IMR-90 (cell line): ENCODE results near the gene UFSP1. TPM values are rescaled to one million over a fixed set of nuclear protein-coding genes. Genes with fewer than 3 reads are reported as not detected.

Experiments used
- ATAC-seq: fragments of 200-7000 bp; cut with Tn5 transposase; 2 replicates; pipeline ENCODE4 v1.9.1; 2020; ENCODE audit warnings: low read depth, mild to moderate bottlenecking, moderate library complexity
- BruUV-seq: library from RNA; stranded (reverse); fragments of 400-500 nt; replicated peaks from 2 replicates; lab custom pipeline; 2021; lab: Mats Ljungman, UMichigan
- CTCF ChIA-PET: fragments of 300-600 bp; formaldehyde crosslinking; extraction: SDS; loops from one replicate; lab custom pipeline; 2021; ENCODE audit warnings: antibody characterized with exemption; lab: Yijun Ruan, JAX
- POLR2A ChIA-PET: fragments of 300-600 bp; sonication (Branson Sonifier 250); formaldehyde crosslinking; loops from one replicate; lab custom pipeline; 2022; ENCODE audit warnings: antibody characterized with exemption; ENCODE audit not compliant: unreplicated experiment; lab: Charles Lee
- DNase-seq: peaks from one replicate; pipeline ENCODE4 v3.0.0; 2013
- H2AFZ ChIP-seq: replicated peaks from 2 replicates; pipeline ENCODE3; 2013; ENCODE audit warnings: low read length, mild to moderate bottlenecking; ENCODE audit not compliant: poor library complexity
- H2AK5ac ChIP-seq: 2 replicates; pipeline ENCODE4 v1.6.1; 2013; ENCODE audit warnings: low read depth, low read length, inconsistent platforms
- H2AK9ac ChIP-seq: replicated peaks from 2 replicates; pipeline ENCODE3; 2013; ENCODE audit warnings: mild to moderate bottlenecking, low read depth, low read length, moderate library complexity; ENCODE audit not compliant: poor library complexity
- H2BK120ac ChIP-seq: 2 replicates; pipeline ENCODE4 v1.6.1; 2013; ENCODE audit warnings: low read depth, low read length, inconsistent platforms
- H2BK15ac ChIP-seq: 3 replicates; pipeline ENCODE4 v1.6.1; 2013; ENCODE audit warnings: low read depth, low read length, inconsistent platforms
- H2BK20ac ChIP-seq: 2 replicates; pipeline ENCODE4 v1.6.1; 2013; ENCODE audit warnings: low read depth, mild to moderate bottlenecking, inconsistent platforms, low read length, moderate library complexity
- H2BK5ac ChIP-seq: 2 replicates; pipeline ENCODE4 v1.6.1; 2013; ENCODE audit warnings: mild to moderate bottlenecking, low read depth, low read length, inconsistent platforms; ENCODE audit not compliant: poor library complexity, severe bottlenecking
- H3K14ac ChIP-seq: replicated peaks from 2 replicates; pipeline ENCODE4 v1.6.1; 2013; ENCODE audit warnings: low read depth, low read length, inconsistent platforms
- H3K18ac ChIP-seq: 2 replicates; pipeline ENCODE4 v1.6.1; 2013; ENCODE audit warnings: low read depth, low read length, control low read depth
- H3K23ac ChIP-seq: 2 replicates; pipeline ENCODE4 v1.6.1; 2013; ENCODE audit warnings: low read depth, low read length, inconsistent platforms
- H3K27ac ChIP-seq: 2 replicates; pipeline ENCODE4 v1.5.1; 2013; ENCODE audit warnings: mild to moderate bottlenecking, control low read depth, low read length; ENCODE audit not compliant: insufficient read depth
- H3K27me3 ChIP-seq: 2 replicates; pipeline ENCODE4 v1.6.1; 2013; ENCODE audit warnings: low read length; ENCODE audit not compliant: control insufficient read depth, insufficient read depth
- H3K36me3 ChIP-seq: 2 replicates; pipeline ENCODE4 v1.6.1; 2013; ENCODE audit warnings: low read length, mixed read lengths; ENCODE audit not compliant: control insufficient read depth, insufficient read depth
- H3K4ac ChIP-seq: 2 replicates; pipeline ENCODE4 v1.6.1; 2013; ENCODE audit warnings: low read depth, low read length, inconsistent platforms
- H3K4me1 ChIP-seq: 2 replicates; pipeline ENCODE4 v1.6.1; 2013; ENCODE audit warnings: low read length, mixed read lengths; ENCODE audit not compliant: control insufficient read depth, insufficient read depth
- H3K4me2 ChIP-seq: 2 replicates; pipeline ENCODE4 v1.6.1; 2013; ENCODE audit warnings: low read depth, mild to moderate bottlenecking, control low read depth, low read length, moderate library complexity
- H3K4me3 ChIP-seq: 2 replicates; pipeline ENCODE4 v1.5.1; 2013; ENCODE audit warnings: low read depth, mild to moderate bottlenecking, control low read depth, low read length, moderate library complexity; ENCODE audit not compliant: insufficient read depth
- H3K56ac ChIP-seq: 2 replicates; pipeline ENCODE4 v1.6.1; 2013; ENCODE audit warnings: low read length, inconsistent platforms; ENCODE audit not compliant: insufficient read depth; ENCODE audit errors: extremely low read depth
- H3K79me1 ChIP-seq, 2 experiments: 2 replicates each; pipeline ENCODE4 v1.6.1; 2013; ENCODE audit warnings: low read length in 2 of 2, inconsistent platforms in 1 of 2, low read depth in 1 of 2
- H3K9ac ChIP-seq: 2 replicates; pipeline ENCODE4 v1.6.1; 2013; ENCODE audit warnings: low read depth, low read length, control low read depth
- H3K9me1 ChIP-seq: 2 replicates; pipeline ENCODE4 v1.6.1; 2013; ENCODE audit warnings: low read length, inconsistent platforms; ENCODE audit not compliant: insufficient read depth
- H3K9me3 ChIP-seq: 2 replicates; pipeline ENCODE4 v1.6.1; 2013; ENCODE audit warnings: low read length; ENCODE audit not compliant: control insufficient read depth, insufficient read depth
- H4K20me1 ChIP-seq: 2 replicates; pipeline ENCODE4 v1.6.1; 2013; ENCODE audit warnings: low read length, inconsistent platforms; ENCODE audit not compliant: insufficient read depth
- H4K5ac ChIP-seq: 2 replicates; pipeline ENCODE4 v1.6.1; 2013; ENCODE audit warnings: mild to moderate bottlenecking, low read depth, low read length, control low read depth
- H4K8ac ChIP-seq, 2 experiments: 2 replicates each; pipeline ENCODE4 v1.6.1; 2013; ENCODE audit warnings: low read depth in 2 of 2, low read length in 2 of 2, control low read depth in 1 of 2, inconsistent platforms in 1 of 2
- H4K91ac ChIP-seq: 2 replicates; pipeline ENCODE4 v1.6.1; 2013; ENCODE audit warnings: low read depth, low read length, inconsistent platforms; ENCODE audit not compliant: insufficient read depth
- BHLHE40 ChIP-seq: fragments of 150-350 bp; IDR thresholded peaks from 2 replicates; pipeline ENCODE4 v1.6.1; 2016; ENCODE audit warnings: mild to moderate bottlenecking, low read depth, low read length
- CEBPB ChIP-seq: IDR thresholded peaks from 2 replicates; pipeline ENCODE4 v1.6.1; 2012; ENCODE audit warnings: low read depth, low read length, improper control_type of control experiment
- CTCF ChIP-seq: conservative IDR thresholded peaks from 2 replicates; pipeline ENCODE4 v1.5.1; 2012; ENCODE audit warnings: mild to moderate bottlenecking, low read depth, low read length, improper control_type of control experiment
- ELK1 ChIP-seq: fragments of 150-350 bp; IDR thresholded peaks from 2 replicates; pipeline ENCODE4 v1.6.1; 2016; ENCODE audit warnings: low read depth, mild to moderate bottlenecking, low read length, moderate library complexity, borderline replicate concordance
- FOS ChIP-seq: fragments of 150-350 bp; IDR thresholded peaks from 2 replicates; pipeline ENCODE4 v1.6.1; 2016; ENCODE audit warnings: low read depth, low read length
- MAFK ChIP-seq: IDR thresholded peaks from 2 replicates; pipeline ENCODE4 v1.6.1; 2012; ENCODE audit warnings: low read depth, low read length, improper control_type of control experiment
- MAZ ChIP-seq: IDR thresholded peaks from 2 replicates; pipeline ENCODE4 v1.6.1; 2012; ENCODE audit warnings: low read depth, mild to moderate bottlenecking, low read length, improper control_type of control experiment, moderate library complexity, borderline replicate concordance
- MXI1 ChIP-seq: IDR thresholded peaks from 2 replicates; pipeline ENCODE4 v1.6.1; 2012; ENCODE audit warnings: low read depth, mild to moderate bottlenecking, low read length, moderate library complexity, borderline replicate concordance
- NFE2L2 ChIP-seq: fragments of 150-350 bp; IDR thresholded peaks from 2 replicates; pipeline ENCODE4 v1.6.1; 2016; ENCODE audit warnings: low read depth, mild to moderate bottlenecking, low read length
- RCOR1 ChIP-seq: IDR thresholded peaks from 2 replicates; pipeline ENCODE4 v1.6.1; 2012; ENCODE audit warnings: mild to moderate bottlenecking, low read length, improper control_type of control experiment; ENCODE audit not compliant: insufficient replicate concordance
- RFX5 ChIP-seq: IDR thresholded peaks from 2 replicates; pipeline ENCODE4 v1.8.0; 2012; ENCODE audit warnings: low read depth, mild to moderate bottlenecking, low read length, moderate library complexity
- WGBS, 2 experiments: methylation state at CpG; one replicate each; pipeline versions ENCODE4 v1.1.5 to v1.1.7; 2013; ENCODE audit warnings: missing lambda C conversion rate in 2 of 2; ENCODE audit not compliant: insufficient read length in 1 of 2; ENCODE audit errors: extremely low coverage in 2 of 2; 5-methylcytosine and 5-hydroxymethylcytosine counted together
- dilution Hi-C: fragments of 300-500 bp; cut with HindIII; formaldehyde crosslinking; loops from one replicate; pipeline ENCODE4 v1.14.3; 2018; ENCODE audit warnings: low sequenced_read_pairs; ENCODE audit not compliant: unreplicated experiment
- in situ Hi-C: fragments of 300-500 bp; cut with MboI; formaldehyde crosslinking; loops from 3 replicates; pipeline ENCODE4 v1.14.3; 2019; ENCODE audit warnings: low sequenced_read_pairs, inconsistent platforms, mixed read lengths
- intact Hi-C: fragments of 100-400 bp; cut with micrococcal nuclease; formaldehyde crosslinking; loops from 2 replicates; pipeline ENCODE4 v1.10.0; 2022
- polyA plus RNA-seq, 3 experiments: library from polyadenylated mRNA; depleted of rRNA; stranded (reverse); fragments of >200 nt; gene quantifications; 2 replicates each; pipeline ENCODE4 v1.2.3, GENCODE V29; 2012; ENCODE audit warnings: low replicate concordance in 1 of 3
- total RNA-seq: library from RNA; depleted of rRNA; stranded (reverse); fragments of >200 nt; gene quantifications from 2 replicates; pipeline ENCODE4 v1.2.3, GENCODE V29; 2012
- TF ChIP-seq, protein P1 (sequence below): fragments of 150-350 bp; IDR thresholded peaks from 2 replicates; pipeline ENCODE4 v1.6.1; 2017; ENCODE audit warnings: mild to moderate bottlenecking, antibody characterized with exemption, low read length, low read depth

The UFSP1 gene
- total and polyA plus RNA-seq, 2 of the 4 experiments (the other 2 are of a cell fraction) = 0.36 to 1.0 TPM

GRCh38 chr7:100865372-100865911 lies 24.1 kb downstream of the UFSP1 start (continued):
- no peak for TF ChIP-seq BHLHE40
- no peak for TF ChIP-seq MAFK
- TF ChIP-seq, protein P1, sequence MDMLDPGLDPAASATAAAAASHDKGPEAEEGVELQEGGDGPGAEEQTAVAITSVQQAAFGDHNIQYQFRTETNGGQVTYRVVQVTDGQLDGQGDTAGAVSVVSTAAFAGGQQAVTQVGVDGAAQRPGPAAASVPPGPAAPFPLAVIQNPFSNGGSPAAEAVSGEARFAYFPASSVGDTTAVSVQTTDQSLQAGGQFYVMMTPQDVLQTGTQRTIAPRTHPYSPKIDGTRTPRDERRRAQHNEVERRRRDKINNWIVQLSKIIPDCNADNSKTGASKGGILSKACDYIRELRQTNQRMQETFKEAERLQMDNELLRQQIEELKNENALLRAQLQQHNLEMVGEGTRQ = no peak

GRCh38 chr7:100864263-100864845 lies 25.2 kb downstream of the UFSP1 start:
- H4K20me1 ChIP-seq = 0 out of 2 replicates have a peak, but pooled peaks cover 3% of the 10 kb centered on the region
- POLR2A ChIA-PET = no interaction called here
- DNase-seq (no peak), ATAC-seq (no peak)
- no peak overlapping the region for H3K56ac ChIP-seq
- H2AK9ac ChIP-seq = no peak overlapping the region
- intact Hi-C loops = no loop called here
- no peak overlapping the region for H3K23ac ChIP-seq
- no TSS peak for BruUV-seq
- no peak overlapping the region for H4K8ac ChIP-seq
- H4K91ac ChIP-seq = no peak overlapping the region
- CTCF ChIA-PET = no interaction called here
- H2AFZ ChIP-seq = no peak overlapping the region
- H3K9ac ChIP-seq = no peak overlapping the region
- H3K27ac ChIP-seq = no peak overlapping the region
- no peak overlapping the region for H3K18ac ChIP-seq
- H3K4me2 ChIP-seq = no peak overlapping the region
- H3K9me3 ChIP-seq = no peaks in the 10 kb centered on the region
- TF ChIP-seq CTCF (no peak), MAFK (no peak), FOS (no peak), ELK1 (no peak), MAZ (no peak), CEBPB (no peak), RFX5 (no peak), NFE2L2 (no peak), MXI1 (no peak), RCOR1 (no peak)
- WGBS, 2 experiments = 100% methylated on average over 3 of the region's 12 CpGs; no CpG with 5 or more reads in 1 of the 2 experiments
- no peak overlapping the region for H3K4ac ChIP-seq
- H2BK20ac ChIP-seq = no peak overlapping the region
- H2BK15ac ChIP-seq = no peak overlapping the region
- no peak overlapping the region for H3K4me3 ChIP-seq
- H3K27me3 ChIP-seq = no peaks in the 10 kb centered on the region
- no peak overlapping the region for H4K5ac ChIP-seq
- dilution Hi-C loops = no loop called here
- H2AK5ac ChIP-seq = peak overlapping the region; percentile 60; the same call in 1 of the 2 replicates
- H3K9me1 ChIP-seq = peaks cover 4% of the 10 kb centered on the region; the same call in 1 of the 2 replicates
- in situ Hi-C loops = loop anchor here (25.0 kb wide), 2 partner anchors 277 to 402 kb away; partner anchors contain the start of genes FBXO24, LRCH4 and SPACDR
- no peak overlapping the region for H2BK120ac ChIP-seq
- H3K14ac ChIP-seq = no peak overlapping the region
- peaks cover 6 to 33% of the 10 kb centered on the region in 2 experiments for H3K79me1 ChIP-seq
- H2BK5ac ChIP-seq = no peak overlapping the region
- H3K4me1 ChIP-seq = peaks cover 18% of the 10 kb centered on the region
- H3K36me3 ChIP-seq = peaks cover 26% of the 10 kb centered on the region
